HG02885 (cell line): Measurements from ENCODE around the gene OBI1.
"Not testable (repeated sequence)": the region's sequence is repeated elsewhere in the genome, so short reads cannot be mapped to it uniquely, and the experiment has no call there.

ENCODE experiments used
- ATAC-seq: cut with Tn5 transposase; IDR thresholded peaks from one replicate; pipeline ENCODE4 v1.9.1; 2021; ENCODE audit warnings: mild to moderate bottlenecking; ENCODE audit not compliant: unreplicated experiment, poor library complexity

Gene OBI1

DNA sequence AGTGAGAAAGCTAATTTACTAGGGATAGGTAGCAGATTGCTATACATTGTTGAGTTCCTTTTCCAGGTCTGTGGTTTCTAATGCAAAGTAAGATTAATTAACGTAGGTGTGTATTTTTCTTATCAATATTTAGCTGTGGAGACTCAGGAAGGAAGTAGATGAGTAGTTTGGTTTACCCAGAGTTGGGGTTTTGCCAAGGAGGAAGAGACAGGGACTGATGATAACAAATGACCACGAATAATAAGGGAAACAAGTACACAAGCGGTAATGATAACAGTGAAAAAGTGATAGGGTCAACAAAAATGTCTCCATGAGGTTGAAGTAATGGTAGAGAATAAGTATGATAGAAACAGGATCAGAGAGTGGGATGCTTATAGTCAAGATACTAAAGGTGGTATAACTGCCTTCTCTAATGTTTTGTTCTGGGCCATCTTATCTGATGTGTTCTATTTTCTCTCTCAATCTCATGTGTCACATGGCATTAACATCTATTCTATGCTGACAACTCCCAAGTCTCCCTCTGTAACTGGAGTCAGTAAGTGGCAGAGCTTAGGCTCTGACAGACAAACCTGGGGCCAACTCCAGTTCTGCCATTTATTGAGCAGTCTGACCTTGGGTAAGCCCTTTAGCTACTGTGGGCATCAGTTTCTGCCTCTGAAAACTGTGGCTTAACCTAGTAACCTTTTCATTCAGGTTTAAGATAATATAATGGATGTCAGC is 8.8 kb downstream of the OBI1 start:
- ATAC-seq, result no peak

DNA sequence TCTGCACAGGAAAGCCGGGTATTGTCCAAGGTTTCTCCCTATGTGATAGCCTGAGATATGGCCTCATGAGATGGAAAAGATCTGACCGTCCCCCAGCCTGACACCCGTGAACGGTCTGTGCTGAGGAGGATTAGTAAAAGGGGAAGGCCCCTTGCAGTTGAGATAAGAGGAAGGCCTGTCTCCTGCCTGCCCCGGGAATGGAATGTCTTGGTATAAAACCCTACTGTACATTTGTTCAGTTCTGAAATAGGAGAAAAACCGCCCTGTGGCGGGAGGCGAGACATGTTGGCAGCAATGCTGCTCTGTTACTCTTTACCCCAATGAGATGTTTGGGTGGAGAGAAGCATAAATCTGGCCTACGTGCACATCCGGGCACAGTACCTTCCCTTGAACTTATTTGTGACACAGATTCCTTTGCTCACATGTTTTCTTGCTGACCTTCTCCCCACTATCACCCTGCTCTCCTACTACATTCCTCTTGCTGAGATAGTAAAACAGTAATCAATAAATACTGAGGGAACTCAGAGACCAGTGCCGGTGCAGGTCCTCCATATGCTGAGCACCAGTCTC is 11.8 kb downstream of the OBI1 start:
- ATAC-seq, result not testable (repeated sequence)

DNA sequence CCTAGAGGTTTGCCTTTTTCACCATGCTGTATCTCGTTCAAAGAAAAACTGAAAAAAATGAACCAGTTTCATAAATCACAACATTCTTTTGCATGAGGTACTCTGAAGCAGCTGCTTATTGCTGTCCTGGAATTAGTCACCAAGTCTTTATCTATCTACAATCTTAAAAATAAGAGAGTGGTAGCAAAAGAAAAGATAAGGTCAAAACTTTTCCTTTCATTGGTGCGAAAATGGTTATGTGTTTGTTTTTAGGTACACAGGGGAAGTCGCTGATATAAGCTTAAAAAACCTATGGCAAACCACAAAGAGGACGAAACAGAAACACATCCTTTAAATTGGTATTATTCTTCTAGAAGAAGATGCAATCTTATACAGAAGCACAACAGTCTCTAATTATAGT is 20.7 kb downstream of the OBI1 start:
- peak; percentile 59 for ATAC-seq

DNA sequence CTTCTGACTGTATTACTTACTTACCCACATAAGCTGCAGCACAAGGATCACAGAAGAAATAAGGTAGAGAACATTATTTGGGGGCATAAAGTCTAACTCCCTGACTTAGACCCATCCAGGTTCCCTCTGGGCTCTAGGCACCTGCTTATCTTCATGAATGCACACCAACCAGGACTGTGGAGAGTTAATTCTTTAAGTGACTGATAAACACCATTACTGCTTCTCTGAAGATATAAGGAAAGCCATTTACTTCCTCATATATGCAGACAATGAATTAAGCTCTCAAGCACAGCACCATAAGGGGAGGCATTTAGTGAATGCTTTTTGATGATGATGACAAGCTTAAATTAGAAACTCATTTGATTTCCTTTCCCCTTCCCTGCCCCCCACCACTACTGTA is 22.5 kb downstream of the OBI1 start:
- ATAC-seq, result no peak

DNA sequence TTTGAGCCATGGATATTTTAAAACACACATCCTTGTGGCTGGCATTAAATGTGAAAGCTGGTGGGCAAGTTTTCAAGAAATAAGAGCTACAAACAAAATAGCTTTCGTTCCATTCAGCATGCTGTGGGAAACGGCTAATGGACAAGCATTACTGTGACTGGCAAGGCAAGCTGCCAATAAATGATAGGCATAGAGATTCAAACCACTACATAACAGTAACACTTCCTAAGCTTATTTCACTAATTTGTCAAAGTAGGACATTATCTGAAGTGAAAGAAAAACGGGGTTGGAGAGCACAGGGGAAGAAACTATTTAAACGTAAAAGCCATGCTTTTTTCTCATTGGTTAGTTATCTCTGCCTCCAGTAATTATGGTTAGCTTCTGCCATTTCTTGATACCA is 26.0 kb downstream of the OBI1 start:
- no peak for ATAC-seq

DNA sequence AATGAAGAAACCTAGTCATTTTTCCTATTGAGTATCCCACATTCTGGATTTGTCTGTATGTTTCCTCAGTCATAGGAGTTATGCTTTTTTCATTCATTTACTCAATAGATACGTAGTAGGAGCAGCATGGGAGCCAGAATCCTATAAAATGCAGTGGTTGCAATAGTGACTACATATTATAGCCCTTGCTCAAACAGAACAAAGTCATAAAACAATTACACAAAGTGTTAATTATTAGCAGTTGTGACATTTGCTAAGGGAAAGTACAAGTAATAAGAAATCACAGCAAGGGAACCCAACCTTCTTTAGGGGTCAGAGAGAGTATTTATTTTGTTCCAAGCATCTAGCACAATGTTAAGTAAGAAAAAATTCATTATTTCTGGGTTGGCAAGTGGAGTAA is 27.9 kb downstream of the OBI1 start:
- no peak for ATAC-seq

DNA sequence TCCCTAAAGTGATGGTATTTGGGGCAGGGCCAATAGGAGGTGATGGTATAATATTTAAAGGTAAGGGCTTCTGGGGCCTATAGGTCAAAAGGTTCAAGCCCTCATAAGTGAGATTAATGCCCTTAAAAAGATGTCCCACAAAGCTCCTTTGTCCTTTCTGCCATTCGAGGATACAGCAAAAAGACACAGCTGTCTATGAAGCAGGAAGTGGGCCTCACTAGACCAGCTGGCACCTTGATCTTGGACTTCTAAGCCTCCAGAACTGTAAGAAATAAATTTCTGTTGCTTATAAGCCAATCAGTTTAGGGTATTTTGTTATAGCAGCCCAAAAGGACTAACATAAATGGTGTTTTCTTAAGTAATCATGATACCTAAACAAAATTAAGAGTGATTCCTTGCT is 28.4 kb downstream of the OBI1 start:
- ATAC-seq, result no peak

DNA sequence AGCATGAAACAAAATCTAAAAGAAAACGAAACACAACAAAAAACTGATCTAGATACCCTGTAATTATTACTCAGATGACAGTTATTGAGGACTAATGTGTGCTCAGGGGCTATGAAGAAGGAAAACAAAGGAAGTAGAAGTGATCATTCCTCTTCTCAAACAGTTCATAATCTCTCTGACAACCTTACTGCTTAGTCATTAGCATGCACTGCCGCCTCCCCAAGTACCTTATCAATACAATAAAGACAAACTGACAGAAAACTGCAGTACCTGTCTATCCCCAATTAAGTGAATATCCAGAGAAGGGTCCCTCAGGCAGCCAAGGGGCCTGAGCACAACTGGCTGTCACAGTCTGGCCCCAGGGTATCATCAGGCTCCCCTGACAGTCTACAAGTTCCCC is 33.6 kb downstream of the OBI1 start:
- no peak for ATAC-seq

DNA sequence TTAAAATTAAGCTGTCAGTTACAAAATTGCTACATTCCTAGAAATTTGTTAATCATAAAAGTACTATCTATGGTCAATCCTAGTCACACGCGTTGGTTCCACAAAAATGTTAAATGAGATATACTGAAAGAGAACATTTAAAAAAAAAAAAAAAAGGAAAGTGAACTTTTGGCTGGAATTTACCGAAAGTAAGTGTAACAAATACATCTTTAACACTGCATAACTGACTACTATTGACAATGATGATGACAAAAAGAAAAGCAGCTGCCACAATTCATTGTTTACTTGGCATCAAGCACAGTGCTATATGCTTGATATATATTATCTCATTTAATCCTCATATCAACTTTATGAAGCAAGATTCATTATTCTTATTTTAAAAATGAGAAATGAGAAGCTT is 35.8 kb downstream of the OBI1 start:
- ATAC-seq, result no peak

DNA sequence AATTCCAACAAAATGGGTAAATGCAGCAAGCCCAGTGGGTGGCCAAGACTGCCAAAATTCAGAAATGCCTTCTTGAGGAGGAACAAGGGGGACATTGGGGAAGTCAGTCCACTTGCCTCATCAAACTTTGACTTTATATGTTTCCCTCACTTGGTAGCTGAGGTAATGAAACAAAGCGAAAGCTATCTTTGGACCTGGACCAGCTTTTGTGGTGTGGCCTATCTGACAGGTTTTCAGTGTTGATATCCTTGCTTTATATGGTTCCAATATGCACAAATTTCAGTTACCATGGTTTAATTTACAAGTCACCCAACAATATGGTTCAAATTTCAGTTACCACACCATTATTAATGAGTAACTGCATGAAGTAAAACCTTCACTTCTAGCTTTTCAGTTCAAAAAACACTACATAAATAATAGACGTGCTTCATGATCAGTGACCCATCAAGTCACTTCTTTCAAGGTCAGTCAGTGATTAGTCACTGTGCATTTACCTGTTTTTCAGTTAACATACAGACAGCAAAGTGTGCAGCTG is 38.0 kb downstream of the OBI1 start:
- no peak for ATAC-seq

DNA sequence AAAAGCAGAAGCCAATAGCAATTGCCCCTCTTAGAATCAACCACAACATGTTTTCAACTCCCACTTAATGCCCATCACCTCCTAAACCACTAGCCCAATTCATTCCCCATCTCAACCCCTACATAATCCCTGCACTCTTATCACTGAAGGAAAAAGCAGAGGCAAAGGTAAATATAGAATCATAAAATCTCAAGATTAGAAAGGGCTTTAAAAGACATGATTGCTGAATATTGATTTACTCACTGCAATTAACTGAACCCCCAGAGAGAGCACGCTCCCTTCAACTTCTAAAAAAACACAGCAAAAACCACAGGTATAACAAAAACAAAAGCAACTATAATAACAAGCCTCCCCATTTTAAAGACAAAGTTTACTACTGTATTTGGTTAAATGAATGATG is 40.5 kb downstream of the OBI1 start:
- no peak for ATAC-seq

DNA sequence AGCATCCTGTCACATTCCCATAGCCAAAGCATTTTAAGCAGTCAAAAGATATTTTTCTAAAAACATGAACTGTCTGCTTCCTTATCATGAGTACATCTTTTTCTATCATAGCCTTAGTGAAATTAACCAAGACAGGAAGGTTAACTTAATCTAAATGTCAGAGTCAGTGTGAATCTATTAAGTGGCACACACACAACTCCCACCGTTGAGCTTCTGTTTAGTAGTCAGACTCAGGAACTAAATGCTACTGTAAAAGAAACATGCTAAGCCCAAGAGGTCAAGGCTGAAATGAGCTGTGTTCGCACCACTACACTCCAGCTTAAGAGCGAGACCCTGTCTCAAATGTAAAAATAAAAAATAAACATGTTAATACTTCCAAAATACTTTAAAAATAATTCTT is 47.9 kb downstream of the OBI1 start:
- no peak for ATAC-seq

DNA sequence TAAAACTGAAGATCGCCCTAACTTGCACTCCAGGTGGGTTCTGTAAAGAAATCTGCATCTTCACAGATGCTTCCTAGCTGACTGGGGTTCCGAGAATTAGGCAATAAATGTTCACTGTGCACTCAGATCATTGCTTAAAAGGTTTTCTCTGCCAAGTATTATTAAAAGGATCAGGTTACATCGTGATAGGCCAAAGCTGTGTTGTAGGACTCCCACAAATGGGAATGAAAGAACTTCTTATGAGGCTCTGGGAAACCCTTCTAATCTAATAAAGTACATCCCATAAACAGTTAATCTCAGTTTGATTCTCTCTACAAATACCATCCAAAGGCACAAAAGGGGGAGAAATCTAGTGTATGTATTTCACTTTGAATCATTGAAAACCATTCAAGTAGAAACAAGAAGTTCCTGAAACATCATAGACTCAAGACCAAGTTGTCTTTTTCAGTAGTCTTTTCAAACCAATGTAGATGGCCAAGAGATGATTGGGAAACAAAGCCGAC is 48.5 kb downstream of the OBI1 start:
- peak; percentile 42 for ATAC-seq

DNA sequence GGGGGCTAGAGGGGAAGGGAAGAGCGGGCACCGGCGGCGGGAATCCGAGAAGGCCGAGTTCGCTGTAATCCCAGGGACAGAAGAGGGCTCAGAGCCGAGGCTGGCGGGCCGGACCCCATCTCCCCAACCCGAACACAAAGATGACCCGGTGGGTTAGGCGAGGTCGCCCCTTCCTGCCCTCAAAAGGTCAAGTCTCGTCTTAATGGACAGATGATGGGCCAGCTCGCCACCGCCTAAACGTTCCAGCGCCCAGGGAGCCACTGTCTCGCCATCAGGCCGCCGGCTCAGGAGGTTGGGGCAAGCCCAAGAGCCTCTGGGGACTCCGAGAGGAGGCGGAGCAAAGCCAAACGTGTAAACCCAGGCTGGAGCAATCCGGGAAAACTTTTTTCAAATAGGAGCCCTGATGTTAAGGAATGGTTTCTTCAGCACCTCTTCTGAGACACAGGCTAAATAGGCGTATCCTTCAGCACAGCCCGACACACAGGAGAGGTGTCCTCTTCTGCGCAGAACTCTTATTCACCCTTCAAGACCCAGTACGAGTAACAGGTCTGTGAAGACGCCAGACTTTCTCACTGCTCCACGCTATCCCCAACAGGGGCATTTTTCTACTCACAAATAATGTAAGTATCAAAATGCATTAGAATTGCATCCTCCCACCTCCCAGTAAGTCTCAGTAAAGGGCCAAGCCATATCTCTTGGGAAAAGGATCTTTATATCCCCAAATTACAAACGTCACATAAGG is 49.3 kb downstream of the OBI1 start:
- no peak for ATAC-seq

DNA sequence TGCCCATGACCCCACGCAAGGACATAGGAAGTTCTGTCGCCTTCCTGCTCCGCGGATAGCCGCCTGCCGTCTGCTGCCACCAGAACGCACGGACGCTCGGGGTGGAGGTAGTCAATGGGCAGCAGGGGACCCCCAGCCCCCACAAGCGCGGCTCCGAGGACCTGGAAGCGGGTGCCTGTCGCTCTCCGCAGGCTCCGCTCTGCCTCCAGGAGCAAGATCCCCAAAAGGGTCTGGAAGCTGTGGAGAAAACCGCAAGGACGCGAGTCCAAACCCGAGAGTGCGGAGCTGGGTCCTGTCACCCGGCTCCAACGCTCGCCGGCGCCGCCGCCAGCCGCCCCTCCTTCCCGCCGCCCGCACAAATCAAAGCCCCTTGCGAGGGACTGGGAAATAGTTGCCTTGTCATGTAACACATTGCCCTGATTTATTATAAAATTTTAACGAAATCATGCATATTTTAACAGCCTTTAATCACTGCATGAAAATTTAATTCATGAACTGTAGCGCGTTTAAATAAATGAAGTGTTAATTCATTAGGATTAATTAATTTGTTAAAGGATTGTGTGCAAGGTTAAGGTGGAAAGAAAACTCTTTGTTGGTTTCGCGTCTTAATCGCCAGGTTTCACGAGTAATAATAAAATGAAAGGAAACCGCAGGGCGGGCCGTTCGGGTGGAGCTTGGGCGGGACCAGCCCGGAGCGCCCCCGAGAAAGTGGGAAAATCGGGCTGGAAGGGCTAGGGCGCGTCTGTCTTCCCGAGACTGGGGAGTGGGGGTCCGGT is 50.1 kb downstream of the OBI1 start:
- no peak for ATAC-seq

DNA sequence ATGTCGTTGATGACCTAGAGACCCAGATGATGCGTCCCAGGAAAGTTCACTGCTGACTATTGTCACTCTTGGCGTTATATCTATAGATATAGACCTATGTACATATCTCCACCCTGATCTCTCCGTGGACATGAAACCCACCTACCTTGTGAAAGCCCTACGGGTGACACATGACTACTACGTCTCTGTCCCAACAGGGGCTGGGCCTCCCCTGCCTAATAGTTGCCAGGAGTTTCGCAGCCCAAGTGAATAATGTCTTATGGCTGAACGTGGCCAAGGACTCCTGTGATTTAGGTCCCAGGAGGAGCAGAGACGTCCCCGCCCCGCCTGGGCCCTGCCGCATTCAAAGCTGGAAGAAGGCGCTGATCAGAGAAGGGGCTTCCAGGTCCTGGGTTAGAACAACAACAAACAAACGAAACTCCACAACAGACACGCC is 50.7 kb downstream of the OBI1 start:
- ATAC-seq, result no peak

DNA sequence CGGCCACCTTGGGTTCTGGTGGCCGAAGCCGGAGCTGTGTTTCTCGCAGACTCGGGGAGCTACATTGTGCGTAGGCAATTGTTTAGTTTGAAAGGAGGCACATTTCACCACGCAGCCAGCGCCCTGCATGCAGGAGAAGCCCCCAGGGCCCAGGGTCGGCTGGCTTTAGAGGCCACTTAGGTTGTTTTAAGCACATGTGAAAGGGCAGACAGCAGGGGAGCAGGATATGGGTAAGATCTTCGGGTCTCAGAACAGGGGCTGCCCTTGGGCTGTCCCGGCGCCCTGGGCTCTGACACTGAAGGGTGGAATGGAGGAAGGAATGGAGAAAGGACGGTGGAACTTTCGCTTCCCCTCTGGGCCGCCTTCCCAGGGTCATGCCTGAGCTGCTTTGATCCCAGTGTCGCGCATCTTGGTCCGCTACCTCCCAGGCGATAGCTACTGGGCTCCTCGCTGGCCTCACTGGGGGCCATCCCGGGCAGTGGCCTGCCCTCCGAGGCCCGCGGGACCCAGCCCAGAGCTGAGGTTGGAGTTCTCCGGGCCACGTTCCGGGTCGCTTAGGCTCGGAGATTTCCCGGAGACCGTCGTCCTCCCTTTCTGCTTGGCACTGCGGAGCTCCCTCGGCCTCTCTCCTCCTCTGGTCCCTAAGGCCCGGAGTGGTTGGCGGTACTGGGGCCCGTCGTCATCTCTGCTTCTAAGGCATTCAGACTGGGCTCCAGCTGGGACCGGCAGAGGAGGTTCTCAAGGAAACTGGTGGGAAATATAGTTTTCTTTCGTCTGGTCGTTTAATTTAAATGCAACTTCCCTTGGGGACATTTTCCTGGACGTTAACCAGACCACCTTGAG is 51.3 kb downstream of the OBI1 start:
- ATAC-seq, result no peak

DNA sequence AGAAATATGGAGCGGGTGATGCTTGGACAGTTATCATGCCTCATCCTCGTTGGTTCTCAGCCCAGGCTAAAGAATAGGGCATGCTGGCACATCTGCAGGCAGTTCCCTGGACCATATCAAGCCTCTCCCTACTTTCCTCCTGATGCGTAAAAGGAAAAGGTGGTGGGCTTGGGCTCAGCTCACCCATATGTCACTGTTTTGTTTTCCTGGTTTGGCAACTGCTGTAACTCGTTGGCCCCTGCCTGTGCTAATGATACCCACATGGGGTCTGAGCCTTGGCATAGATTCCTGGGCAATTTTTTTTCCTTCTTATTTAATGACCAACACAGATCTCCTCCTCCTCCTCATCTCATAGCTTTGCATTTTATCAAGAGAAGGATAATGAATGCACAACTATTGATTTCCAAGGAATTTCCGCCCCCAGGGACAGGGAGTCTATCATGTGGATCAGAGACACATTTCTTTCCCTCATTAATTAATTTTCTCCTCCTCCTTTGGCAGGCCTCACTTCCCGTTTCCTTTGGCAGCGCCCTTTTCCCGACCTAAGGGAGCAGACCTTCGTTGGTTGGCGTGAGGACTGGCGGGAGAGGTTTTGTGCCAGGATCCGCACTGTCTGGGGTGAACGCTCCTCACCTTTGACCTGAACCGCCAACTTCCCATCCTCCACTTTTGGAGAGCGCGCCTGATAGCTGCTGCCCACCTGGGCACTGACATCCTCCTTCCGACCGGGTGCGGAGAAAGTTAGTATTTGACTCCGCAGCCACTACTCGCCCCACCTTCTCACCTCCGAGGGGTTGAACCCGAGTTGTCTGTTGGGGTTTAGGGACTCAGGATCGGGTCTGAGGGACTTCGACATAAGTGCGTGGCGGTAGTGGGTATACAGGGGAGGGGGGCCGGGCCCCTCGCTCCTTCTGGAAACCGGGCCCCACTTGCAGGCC is 52.2 kb downstream of the OBI1 start:
- no peak for ATAC-seq
